H1 (cell line): ENCODE measurements around the gene TXLNB. TPM values are rescaled to one million over a fixed set of nuclear protein-coding genes. Genes with fewer than 3 reads are reported as not detected.

ENCODE experiments used
- CTCF ChIA-PET: fragments of 300-600 bp; sonication (Branson Sonifier 250); formaldehyde crosslinking; loops from one replicate; lab custom pipeline; 2021; ENCODE audit not compliant: partially characterized antibody; lab: Charles Lee
- POLR2A ChIA-PET: fragments of 300-600 bp; sonication (Branson Sonifier 250); formaldehyde crosslinking; loops from one replicate; lab custom pipeline; 2021; ENCODE audit warnings: inconsistent platforms; ENCODE audit not compliant: partially characterized antibody; lab: Charles Lee
- DNase-seq, 2 experiments: peaks; one replicate each; pipeline versions ENCODE4 v3.0.0 to v3.0.0-alpha.2; 2010 to 2022; ENCODE audit warnings: low spot score in 2 of 2, low read depth in 1 of 2, mixed read lengths in 1 of 2
- FAIRE-seq: peaks from 2 replicates; lab custom pipeline; 2011; peaks lifted over from hg19 to GRCh38; lab: Jason Lieb, UNC
- H2AFZ ChIP-seq: 2 replicates; pipeline ENCODE4 v1.8.1; 2012; ENCODE audit warnings: low read length, inconsistent platforms
- H2AK5ac ChIP-seq: 2 replicates; pipeline ENCODE4 v1.6.1; 2013; ENCODE audit warnings: low read depth, low read length
- H2BK120ac ChIP-seq: replicated peaks from 2 replicates; pipeline ENCODE3; 2013; ENCODE audit warnings: low read depth, low read length, inconsistent platforms
- H2BK12ac ChIP-seq: 2 replicates; pipeline ENCODE4 v1.6.1; 2013; ENCODE audit warnings: low read depth, low read length
- H2BK15ac ChIP-seq: 2 replicates; pipeline ENCODE4 v1.6.1; 2013; ENCODE audit warnings: low read length
- H2BK20ac ChIP-seq: 2 replicates; pipeline ENCODE4 v1.6.1; 2013; ENCODE audit warnings: low read length
- H2BK5ac ChIP-seq: 2 replicates; pipeline ENCODE4 v1.6.1; 2013; ENCODE audit warnings: low read depth, low read length
- H3K14ac ChIP-seq: 2 replicates; pipeline ENCODE4 v1.6.1; 2013; ENCODE audit warnings: inconsistent platforms; ENCODE audit not compliant: insufficient read length
- H3K18ac ChIP-seq: 2 replicates; pipeline ENCODE4 v1.6.1; 2013; ENCODE audit warnings: low read length; ENCODE audit errors: extremely low read depth
- H3K23ac ChIP-seq: 2 replicates; pipeline ENCODE4 v1.6.1; 2013; ENCODE audit warnings: inconsistent platforms; ENCODE audit not compliant: insufficient read length
- H3K23me2 ChIP-seq: 2 replicates; pipeline ENCODE4 v1.6.1; 2013; ENCODE audit warnings: low read depth, low read length
- H3K27ac ChIP-seq: 2 replicates; pipeline ENCODE4 v1.6.1; 2011; ENCODE audit warnings: low read depth, low read length, inconsistent platforms
- H3K27me3 ChIP-seq, 4 experiments: replicated peaks in 1 of 4; 1 replicate in 1 of 4; 2 replicates in 3 of 4; pipeline versions ENCODE4 v1.6.1 to v1.8.1; 2011 to 2013; ENCODE audit warnings: low read length in 3 of 4, mild to moderate bottlenecking in 3 of 4, inconsistent platforms in 2 of 4, mixed read lengths in 2 of 4, moderate library complexity in 1 of 4; ENCODE audit not compliant: control insufficient read depth in 3 of 4, insufficient read depth in 3 of 4; ENCODE audit errors: extremely low read depth in 1 of 4
- H3K36me3 ChIP-seq, 4 experiments: 2 replicates each; pipeline versions ENCODE4 v1.6.1 to v1.8.1; 2011 to 2013; ENCODE audit warnings: mild to moderate bottlenecking in 4 of 4, low read length in 3 of 4, moderate library complexity in 2 of 4, control low read depth in 1 of 4, inconsistent platforms in 1 of 4; ENCODE audit not compliant: insufficient read depth in 4 of 4, control insufficient read depth in 2 of 4
- H3K4ac ChIP-seq: replicated peaks from 2 replicates; pipeline ENCODE3; 2013; ENCODE audit warnings: low read length, low read depth, mixed read lengths, inconsistent platforms; ENCODE audit not compliant: insufficient read length
- H3K4me1 ChIP-seq, 4 experiments: replicated peaks in 1 of 4; 1 replicate in 1 of 4; 2 replicates in 3 of 4; pipeline versions ENCODE4 v1.6.1 to v1.8.1; 2011 to 2013; ENCODE audit warnings: low read length in 3 of 4, inconsistent platforms in 2 of 4, mixed read lengths in 1 of 4; ENCODE audit not compliant: insufficient read depth in 4 of 4, control insufficient read depth in 3 of 4
- H3K4me2 ChIP-seq, 2 experiments: 2 replicates each; pipeline versions ENCODE4 v1.6.1 to v1.8.1; 2011 to 2013; ENCODE audit warnings: low read depth in 2 of 2, low read length in 2 of 2, control low read depth in 1 of 2, inconsistent platforms in 1 of 2, mild to moderate bottlenecking in 1 of 2; ENCODE audit not compliant: insufficient read depth in 1 of 2
- H3K4me3 ChIP-seq, 4 experiments: fragments of 200-600, 300-600 bp in 1 of 4; sonication (generic), shearing (Covaris generic), sonication (Bioruptor Twin) in 1 of 4; 2 replicates each; pipeline versions ENCODE4 v1.5.1 to v1.8.1; 2011 to 2016; ENCODE audit warnings: low read length in 4 of 4, low read depth in 3 of 4, control low read depth in 2 of 4, inconsistent platforms in 2 of 4, mild to moderate bottlenecking in 2 of 4, mixed read lengths in 1 of 4, moderate library complexity in 1 of 4; ENCODE audit not compliant: insufficient read depth in 2 of 4; ENCODE audit errors: extremely low read depth in 1 of 4
- H3K56ac ChIP-seq: replicated peaks from 2 replicates; pipeline ENCODE3; 2013; ENCODE audit warnings: low read depth, mild to moderate bottlenecking, mixed read lengths, low read length, inconsistent platforms; ENCODE audit not compliant: insufficient read length
- H3K79me1 ChIP-seq: 2 replicates; pipeline ENCODE4 v1.6.1; 2013; ENCODE audit warnings: low read depth, low read length, control low read depth
- H3K79me2 ChIP-seq, 2 experiments: 2 replicates each; pipeline versions ENCODE4 v1.6.1 to v1.8.1; 2012 to 2013; ENCODE audit warnings: low read length in 2 of 2, mild to moderate bottlenecking in 2 of 2, inconsistent platforms in 1 of 2; ENCODE audit not compliant: insufficient read depth in 2 of 2, control insufficient read depth in 1 of 2
- H3K9ac ChIP-seq, 4 experiments: replicated peaks in 1 of 4; 1 replicate in 1 of 4; 2 replicates in 3 of 4; pipeline versions ENCODE4 v1.6.1 to v1.8.1; 2011 to 2013; ENCODE audit warnings: low read depth in 3 of 4, low read length in 3 of 4, control low read depth in 2 of 4, mild to moderate bottlenecking in 2 of 4, moderate library complexity in 2 of 4, inconsistent platforms in 1 of 4; ENCODE audit errors: extremely low read depth in 1 of 4
- H3K9me3 ChIP-seq, 2 experiments: 2 replicates each; pipeline versions ENCODE4 v1.6.1 to v1.8.1; 2012 to 2013; ENCODE audit warnings: mild to moderate bottlenecking in 2 of 2, moderate library complexity in 2 of 2, control low read depth in 1 of 2, inconsistent platforms in 1 of 2, low read depth in 1 of 2, low read length in 1 of 2, mixed read lengths in 1 of 2; ENCODE audit not compliant: insufficient read depth in 2 of 2
- H4K20me1 ChIP-seq, 2 experiments: replicated peaks in 1 of 2; 2 replicates each; pipeline versions ENCODE3 to v1.8.1; 2011 to 2013; ENCODE audit warnings: inconsistent platforms in 2 of 2, low read length in 2 of 2, mild to moderate bottlenecking in 1 of 2; ENCODE audit not compliant: insufficient read depth in 2 of 2, control insufficient read depth in 1 of 2
- H4K5ac ChIP-seq: 2 replicates; pipeline ENCODE4 v1.6.1; 2013; ENCODE audit warnings: low read length, low read depth, mixed read lengths, inconsistent platforms; ENCODE audit not compliant: insufficient read length
- H4K8ac ChIP-seq: 2 replicates; pipeline ENCODE4 v1.8.0; 2013; ENCODE audit warnings: mild to moderate bottlenecking, moderate library complexity, low read length, inconsistent platforms; ENCODE audit not compliant: insufficient read depth; ENCODE audit errors: extremely low read depth
- H4K91ac ChIP-seq: replicated peaks from 2 replicates; pipeline ENCODE3; 2013; ENCODE audit warnings: low read length, mixed read lengths, inconsistent platforms; ENCODE audit not compliant: insufficient read length
- BACH1 ChIP-seq: IDR thresholded peaks from 2 replicates; pipeline ENCODE4 v1.6.1; 2012; ENCODE audit warnings: low read length, improper control_type of control experiment
- CBX8 ChIP-seq: fragments of 300-800, 300-1000 bp; sonication (generic); IDR thresholded peaks from 2 replicates; pipeline ENCODE4 v1.7.1; 2016; ENCODE audit warnings: low read depth, low read length, borderline replicate concordance
- RAD21 ChIP-seq, 2 experiments: IDR thresholded peaks in 1 of 2; conservative IDR thresholded peaks in 1 of 2; 2 replicates each; pipeline ENCODE4 v1.6.1; 2011; ENCODE audit warnings: low read depth in 2 of 2, low read length in 2 of 2, improper control_type of control experiment in 1 of 2, inconsistent platforms in 1 of 2, mild to moderate bottlenecking in 1 of 2, moderate library complexity in 1 of 2
- TCF12 ChIP-seq: IDR thresholded peaks from 2 replicates; pipeline ENCODE4 v1.6.1; 2011; ENCODE audit warnings: low read depth, mild to moderate bottlenecking, low read length
- WGBS, 2 experiments: shearing (Covaris generic) in 1 of 2; methylation state at CpG; one replicate each; pipeline versions ENCODE4 v1.1.6 to v1.1.7; 2013 to 2015; ENCODE audit warnings: low lambda C conversion rate in 2 of 2, mixed read lengths in 2 of 2, inconsistent platforms in 1 of 2, low coverage in 1 of 2, missing lambda C conversion rate in 1 of 2; ENCODE audit not compliant: insufficient replicate concordance in 2 of 2, insufficient coverage in 1 of 2, insufficient read length in 1 of 2; ENCODE audit errors: extremely low coverage in 1 of 2, missing lambda C conversion rate in 1 of 2; 5-methylcytosine and 5-hydroxymethylcytosine counted together
- polyA plus RNA-seq, 7 experiments: library from polyadenylated mRNA; depleted of rRNA in 3 of 7; stranded (reverse) in 5 of 7; unstranded in 2 of 7; fragments of >200 nt in 5 of 7; fragments of 200-250 nt in 2 of 7; gene quantifications; 1 replicate in 5 of 7; 2 replicates in 1 of 7; 4 replicates in 1 of 7; pipeline versions ENCODE4 v1.2.1 to v1.2.3, GENCODE V29; 2011 to 2013; ENCODE audit warnings: missing spikeins in 2 of 7, mixed read lengths in 2 of 7
- total RNA-seq: library from RNA; stranded (reverse); fragmentation: NEBNext Ultra II Directional; extraction: Animal tissue kit (Norgen Biotek cat#: 25700); gene quantifications from 2 replicates; pipeline ENCODE4 v1.2.1, GENCODE V29; 2021
- TF ChIP-seq, protein P1 (sequence below): IDR thresholded peaks from 2 replicates; pipeline ENCODE4 v1.6.1; 2012; ENCODE audit warnings: inconsistent platforms

TXLNB gene
- total and polyA plus RNA-seq, 2 of the 8 experiments (the other 6 are each of a cell fraction or from before 2014, with no cell fraction given): 0.05 to 0.17 TPM

DNA sequence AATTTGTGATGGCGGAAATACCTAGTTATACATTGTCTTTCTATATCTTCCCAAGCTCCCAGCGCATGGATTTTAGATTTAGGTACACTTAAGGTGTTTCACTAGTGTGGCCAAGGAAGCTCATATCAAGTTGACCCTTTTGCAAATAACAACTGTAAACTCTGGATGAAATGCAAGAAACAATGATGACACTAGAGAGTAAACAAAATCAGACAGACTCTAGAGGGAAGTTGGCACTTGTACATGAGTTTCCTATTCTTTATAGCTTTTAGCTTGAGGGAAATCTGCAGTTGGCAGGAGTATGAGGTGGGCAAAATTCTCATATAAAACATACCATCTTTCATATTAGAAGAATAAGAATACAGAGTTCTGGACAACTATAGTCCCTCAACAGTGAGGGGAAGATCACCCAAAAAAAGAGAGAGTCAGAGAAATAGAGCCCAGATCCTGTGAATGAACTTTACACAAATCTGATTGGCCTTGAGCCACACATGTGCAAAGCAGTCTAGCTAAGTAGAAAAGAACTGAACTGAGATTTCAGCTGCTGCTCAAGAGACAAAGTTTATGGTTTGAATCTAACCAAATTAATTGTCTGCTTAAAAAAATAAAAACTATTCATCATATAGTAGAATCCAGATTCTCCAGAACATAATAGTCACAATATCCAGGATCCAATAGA, 26.1 kb downstream of the TXLNB start:
- Histone ChIP-seq H2BK5ac (no peak overlapping the region), H3K27me3 (no peaks in the 10 kb centered on the region), H4K8ac (no peak overlapping the region), H3K23ac (no peak overlapping the region), H3K36me3 (no peaks in the 10 kb centered on the region), H3K79me2 (no peaks in the 10 kb centered on the region), H3K9me3 (no peaks in the 10 kb centered on the region), H4K5ac (no peak overlapping the region), H4K20me1 (no peaks in the 10 kb centered on the region), H2AK5ac (no peak overlapping the region), H2BK12ac (no peak overlapping the region), H3K18ac (no peak overlapping the region), H2BK15ac (no peak overlapping the region), H3K23me2 (no peaks in the 10 kb centered on the region; the same call in 1 of the 2 replicates), H2AFZ (no peak overlapping the region), H3K27ac (no peak overlapping the region), H3K4me1 (peaks cover 0 to 2% (median 0%) of the 10 kb centered on the region in 4 experiments; a peak in 1 of 7 replicates), H3K56ac (no peak overlapping the region), H3K9ac (no peak overlapping the region), H3K14ac (no peak overlapping the region), H4K91ac (no peak overlapping the region), H3K4me2 (no peak overlapping the region), H3K4me3 (no peak overlapping the region), H2BK120ac (no peak overlapping the region), H2BK20ac (no peak overlapping the region), H3K4ac (no peak overlapping the region), H3K79me1 (no peaks in the 10 kb centered on the region)
- CTCF ChIA-PET: no interaction called here
- FAIRE-seq (no peak), DNase-seq (no peak)
- POLR2A ChIA-PET: no interaction called here
- TF ChIP-seq BACH1 (no peak), CBX8 (no peak), RAD21 (IDR thresholded peaks at IDR 0.05 in 1 of 2, conservative IDR thresholded peaks at IDR 0.05 in 1 of 2; ENCODE audit: low read depth in 2 of 2, low read length in 2 of 2) (no peak), TCF12 (no peak)
- TF ChIP-seq, protein P1, sequence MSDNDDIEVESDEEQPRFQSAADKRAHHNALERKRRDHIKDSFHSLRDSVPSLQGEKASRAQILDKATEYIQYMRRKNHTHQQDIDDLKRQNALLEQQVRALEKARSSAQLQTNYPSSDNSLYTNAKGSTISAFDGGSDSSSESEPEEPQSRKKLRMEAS: no peak
- 88% methylated on average over 2 of the region's 2 CpGs; no CpG with 5 or more reads in 1 of the 2 experiments for WGBS, 2 experiments
